LNCAP (cell line): Measurements from ENCODE around the gene SLC35C1.

ENCODE experiments used
- CTCF ChIP-seq: fragments of 450-650 bp; IDR thresholded peaks from 2 replicates; pipeline ENCODE4 v1.5.1; 2017; ENCODE audit warnings: mild to moderate bottlenecking

The SLC35C1 gene

GRCh38 chr11:45807792-45808238, 2.9 kb downstream of the SLC35C1 start:
- TF ChIP-seq CTCF: no peak

GRCh38 chr11:45809456-45810395, 4.8 kb downstream of the SLC35C1 start:
- no peak for TF ChIP-seq CTCF

- TF ChIP-seq CTCF: no peak
These were observed 5.6 kb downstream of the SLC35C1 start for GRCh38 chr11:45810431-45811108.

GRCh38 chr11:45811109-45811435, 6.1 kb downstream of the SLC35C1 start:
- TF ChIP-seq CTCF: no peak

- no peak for TF ChIP-seq CTCF
These were observed 6.8 kb downstream of the SLC35C1 start for GRCh38 chr11:45811571-45812290.

- TF ChIP-seq CTCF: no peak
These were observed 7.9 kb downstream of the SLC35C1 start for GRCh38 chr11:45812581-45813548.
